ENCODE measurements around the gene SRGAP2C.
"Not testable (repeated sequence)": the region's sequence is repeated elsewhere in the genome, so short reads cannot be mapped to it uniquely, and the experiment has no call there.

SRGAP2C gene

DNA sequence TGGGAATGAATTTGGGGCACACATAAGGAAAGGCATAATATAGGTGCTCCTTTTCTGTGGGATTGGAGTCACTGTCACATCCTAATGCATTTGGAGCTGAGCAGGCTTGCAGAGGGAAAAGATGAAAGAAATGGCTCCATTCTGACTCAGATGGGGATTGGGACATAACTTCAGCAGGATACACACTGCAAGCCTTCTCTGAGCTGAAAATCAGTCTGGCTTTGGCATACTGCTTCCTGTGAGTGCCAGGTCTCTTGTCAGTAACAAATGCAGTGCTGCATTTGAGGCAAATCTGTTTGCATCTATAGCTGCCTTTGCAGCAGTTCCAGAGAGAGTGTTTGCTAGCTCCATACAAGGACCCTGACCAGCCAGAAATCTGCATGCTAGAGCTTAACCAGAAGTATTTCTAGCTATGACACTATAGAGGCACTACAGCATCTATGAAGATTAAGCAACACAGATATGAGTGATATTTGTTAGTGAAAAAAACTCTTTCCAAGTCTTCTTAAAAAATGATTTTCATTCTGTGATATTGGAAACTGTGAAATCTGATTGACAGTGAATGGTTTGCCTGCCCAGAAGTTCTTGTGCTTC is 98.9 kb downstream of the SRGAP2C start:
- not testable (repeated sequence) for H3K4me2 ChIP-seq; H3K36me3 ChIP-seq; H3K27ac ChIP-seq; H4K20me1 ChIP-seq; H3K4me3 ChIP-seq; H3K9ac ChIP-seq; H3K27me3 ChIP-seq; H3K4me1 ChIP-seq; H3K9me3 ChIP-seq (replicated peaks in 1 of 11)

DNA sequence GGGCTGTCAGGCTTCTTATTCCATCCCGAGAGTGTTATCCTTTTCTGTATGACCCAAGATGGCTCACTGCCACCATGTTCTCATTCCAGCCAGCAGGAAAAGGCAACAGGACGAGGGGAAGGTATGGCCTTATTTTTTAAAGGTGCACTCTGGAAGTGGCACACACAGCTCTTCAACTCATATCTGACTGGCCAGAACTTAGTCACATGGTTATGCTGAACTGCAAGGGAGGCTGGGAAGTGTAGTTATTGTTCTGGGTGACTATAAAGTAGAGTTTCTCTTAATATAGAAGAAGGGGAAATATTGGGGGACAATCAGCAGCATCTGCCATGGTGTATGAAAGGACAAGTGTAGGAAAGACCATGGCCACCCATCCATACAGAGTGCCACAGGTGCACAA is 107.8 kb downstream of the SRGAP2C start:
- not testable (repeated sequence) for H3K9me3 ChIP-seq (replicated peaks in 1 of 11); H3K4me3 ChIP-seq; H4K20me1 ChIP-seq; H3K27ac ChIP-seq; H3K9ac ChIP-seq; H3K4me2 ChIP-seq; H3K36me3 ChIP-seq; H3K4me1 ChIP-seq; H3K27me3 ChIP-seq

DNA sequence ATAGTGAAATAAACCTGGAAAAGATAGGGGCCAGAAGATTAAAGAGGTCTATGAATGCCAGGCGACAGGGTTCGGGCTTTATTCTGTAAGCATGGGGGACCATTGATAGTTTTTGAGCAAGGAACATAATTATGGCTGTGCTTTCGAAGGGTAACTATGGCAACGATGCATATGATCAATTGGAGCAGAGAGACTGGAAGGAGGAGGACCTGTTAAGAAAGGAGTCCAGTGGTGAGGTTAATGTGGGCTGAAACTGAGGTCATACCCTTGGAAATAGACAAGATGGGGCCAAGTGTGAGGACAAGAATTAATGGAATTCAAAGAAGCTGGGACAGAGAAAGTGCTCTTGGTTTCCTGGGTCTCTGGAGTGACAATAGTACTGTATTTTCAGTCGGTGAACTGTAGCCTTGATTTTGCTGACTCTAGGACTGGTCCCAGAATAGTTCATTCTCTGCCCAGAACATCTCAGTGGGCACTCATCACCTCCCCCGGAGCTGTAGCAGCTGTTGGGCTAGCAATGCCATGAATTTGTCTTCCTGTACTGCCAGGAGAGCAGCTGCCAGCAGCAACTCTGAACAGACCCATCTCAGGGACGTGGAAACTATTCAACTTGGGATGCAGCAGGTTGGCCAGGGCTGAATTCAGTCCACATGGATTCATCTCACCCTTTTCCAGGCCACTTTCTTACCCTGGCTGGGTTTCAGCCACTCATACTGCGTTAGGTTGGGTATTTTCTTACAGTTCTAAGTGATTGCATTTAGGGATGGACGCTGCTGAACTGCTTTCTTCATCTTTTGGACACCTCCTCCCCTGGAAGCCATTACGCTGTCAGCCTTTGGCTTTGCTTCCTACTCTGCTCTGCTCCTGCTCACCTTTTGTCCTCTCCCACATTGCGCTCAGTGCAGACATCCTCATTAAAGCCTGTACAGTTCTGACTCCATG is 108.8 kb downstream of the SRGAP2C start:
- not testable (repeated sequence) for H4K20me1 ChIP-seq; H3K4me3 ChIP-seq; H3K36me3 ChIP-seq; H3K27ac ChIP-seq; H3K4me1 ChIP-seq; H3K27me3 ChIP-seq; H3K4me2 ChIP-seq; H3K9ac ChIP-seq; H3K9me3 ChIP-seq (replicated peaks in 1 of 11)

GRCh38 chr1:121294205-121294570 is 109.4 kb downstream of the SRGAP2C start:
- not testable (repeated sequence) for H3K36me3 ChIP-seq; H3K9me3 ChIP-seq (replicated peaks in 1 of 11); H3K9ac ChIP-seq; H3K27me3 ChIP-seq; H3K4me1 ChIP-seq; H4K20me1 ChIP-seq; H3K4me3 ChIP-seq; H3K27ac ChIP-seq; H3K4me2 ChIP-seq

DNA sequence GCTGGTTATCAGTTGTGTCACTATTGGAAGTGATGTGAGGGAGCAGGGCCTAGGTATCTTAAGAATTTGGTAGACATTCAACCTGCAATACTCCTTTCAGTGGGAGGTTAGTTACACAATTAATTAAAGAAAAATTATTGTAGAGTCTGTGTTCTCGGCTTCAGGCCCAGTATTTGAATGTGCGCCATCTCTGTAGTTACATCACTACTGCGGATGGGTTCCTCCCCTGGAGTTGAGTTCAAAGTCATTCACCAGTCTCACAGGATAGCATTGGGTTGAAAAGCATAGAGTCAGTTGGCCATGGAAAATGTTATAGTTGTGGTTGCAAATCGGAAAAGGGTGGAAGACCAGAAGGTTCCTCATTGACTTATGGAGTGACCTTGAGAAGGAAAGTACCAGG is 111.8 kb downstream of the SRGAP2C start:
- not testable (repeated sequence) for H3K4me1 ChIP-seq; H3K27ac ChIP-seq; H4K20me1 ChIP-seq; H3K9me3 ChIP-seq (replicated peaks in 1 of 11); H3K36me3 ChIP-seq; H3K27me3 ChIP-seq; H3K4me3 ChIP-seq; H3K9ac ChIP-seq; H3K4me2 ChIP-seq

DNA sequence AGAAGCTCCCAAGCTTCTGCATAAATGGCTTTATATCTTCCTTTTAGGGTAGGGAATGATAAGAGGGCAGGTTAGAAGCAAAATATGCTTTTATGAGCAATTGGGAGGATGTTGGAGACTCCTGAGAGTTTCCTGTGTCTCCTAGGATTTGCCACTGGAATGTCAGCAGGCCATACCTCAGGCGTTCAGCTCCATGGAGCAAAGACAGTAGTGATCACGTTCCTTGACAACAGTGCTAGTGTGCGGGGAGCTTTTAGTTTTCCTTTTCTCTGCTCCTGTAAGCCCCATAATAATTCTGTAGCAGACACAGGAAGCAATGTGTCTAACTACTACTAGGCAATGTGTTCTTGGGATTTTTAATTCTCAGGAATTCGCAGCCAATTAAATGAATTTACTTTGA is 113.8 kb downstream of the SRGAP2C start:
- H3K27ac ChIP-seq; H3K9ac ChIP-seq; H3K4me3 ChIP-seq; H4K20me1 ChIP-seq; H3K4me1 ChIP-seq; H3K9me3 ChIP-seq (replicated peaks in 1 of 11); H3K4me2 ChIP-seq; H3K27me3 ChIP-seq; H3K36me3 ChIP-seq: not testable (repeated sequence)

- not testable (repeated sequence) for H3K4me2 ChIP-seq; H3K4me1 ChIP-seq; H3K4me3 ChIP-seq; H3K9me3 ChIP-seq (replicated peaks in 1 of 11); H4K20me1 ChIP-seq; H3K9ac ChIP-seq; H3K36me3 ChIP-seq; H3K27me3 ChIP-seq
- peak overlapping the region in 2 of 11 experiments; percentile 23 to 40; a peak in 2 of 22 replicates for H3K27ac ChIP-seq
Observed at GRCh38 chr1:121299514-121300149, 114.9 kb downstream of the SRGAP2C start.

GRCh38 chr1:121301876-121302275 is 117.1 kb downstream of the SRGAP2C start:
- not testable (repeated sequence) for H3K27me3 ChIP-seq; H3K4me3 ChIP-seq; H3K4me1 ChIP-seq; H3K9ac ChIP-seq; H3K4me2 ChIP-seq; H4K20me1 ChIP-seq; H3K9me3 ChIP-seq (replicated peaks in 1 of 11); H3K27ac ChIP-seq; H3K36me3 ChIP-seq

DNA sequence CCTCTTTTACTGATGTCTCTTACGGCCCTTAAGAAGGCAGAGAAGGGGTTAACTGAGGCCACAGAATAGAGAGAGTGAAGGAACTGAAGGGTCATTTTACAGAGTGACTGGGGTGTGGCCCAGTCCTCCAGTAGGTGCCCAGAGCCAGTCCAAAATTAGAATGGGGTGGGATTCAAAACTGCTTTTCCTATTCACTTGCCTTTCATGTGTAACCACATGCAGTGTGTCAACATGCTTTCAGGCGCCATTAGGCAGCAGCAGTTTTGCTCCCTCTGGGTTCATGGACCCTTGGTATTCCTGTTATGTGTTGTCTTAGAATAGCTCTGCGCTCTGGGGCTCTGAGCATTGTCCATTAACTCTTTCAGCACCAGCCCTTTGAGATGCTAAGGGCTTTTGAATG is 123.0 kb downstream of the SRGAP2C start:
- not testable (repeated sequence) for H3K4me3 ChIP-seq; H3K9ac ChIP-seq; H3K9me3 ChIP-seq (replicated peaks in 1 of 11); H3K36me3 ChIP-seq; H4K20me1 ChIP-seq; H3K4me1 ChIP-seq; H3K27ac ChIP-seq; H3K27me3 ChIP-seq; H3K4me2 ChIP-seq

GRCh38 chr1:121315509-121315908 is 130.7 kb downstream of the SRGAP2C start:
- H3K4me2 ChIP-seq; H3K27ac ChIP-seq; H3K4me1 ChIP-seq; H3K9me3 ChIP-seq (replicated peaks in 1 of 11); H4K20me1 ChIP-seq; H3K4me3 ChIP-seq; H3K9ac ChIP-seq; H3K27me3 ChIP-seq; H3K36me3 ChIP-seq: not testable (repeated sequence)

- H3K27ac ChIP-seq, H3K27me3 ChIP-seq: not testable (repeated sequence)
Observed at GRCh38 chr1:121316081-121316480, 131.3 kb downstream of the SRGAP2C start.

GRCh38 chr1:121317491-121318468 is 133.0 kb downstream of the SRGAP2C start:
- not testable (repeated sequence) for H4K20me1 ChIP-seq; H3K36me3 ChIP-seq; H3K27ac ChIP-seq; H3K4me2 ChIP-seq; H3K4me1 ChIP-seq; H3K4me3 ChIP-seq; H3K9me3 ChIP-seq (replicated peaks in 1 of 11); H3K27me3 ChIP-seq; H3K9ac ChIP-seq

More at GRCh38 chr1:121316081-121316480, 131.3 kb downstream of the SRGAP2C start:
- not testable (repeated sequence) for H3K9ac ChIP-seq; H4K20me1 ChIP-seq; H3K9me3 ChIP-seq (replicated peaks in 1 of 11); H3K4me2 ChIP-seq; H3K4me1 ChIP-seq; H3K36me3 ChIP-seq; H3K4me3 ChIP-seq

GRCh38 chr1:121318687-121319086 is 133.9 kb downstream of the SRGAP2C start:
- not testable (repeated sequence) for H3K9ac ChIP-seq; H3K4me2 ChIP-seq; H3K27me3 ChIP-seq; H3K9me3 ChIP-seq (replicated peaks in 1 of 11); H3K4me3 ChIP-seq; H3K4me1 ChIP-seq; H3K27ac ChIP-seq; H3K36me3 ChIP-seq; H4K20me1 ChIP-seq
